Hematopoietic multipotent progenitor cell treated with erythropoietin and hydrocortisone succinate and interleukin-3 and kit ligand, for 4 days (in vitro differentiated cells): ENCODE data around the gene PCMTD2.
A peak's percentile ranks its signal among the peaks of the same experiment; 100 is the strongest.
"Not testable (repeated sequence)": the region's sequence is repeated elsewhere in the genome, so short reads cannot be mapped to it uniquely, and the experiment has no call there.

ENCODE experiments used
- DNase-seq: peaks from one replicate; pipeline ENCODE4 v3.0.0-alpha.2; 2015

Gene PCMTD2

DNA sequence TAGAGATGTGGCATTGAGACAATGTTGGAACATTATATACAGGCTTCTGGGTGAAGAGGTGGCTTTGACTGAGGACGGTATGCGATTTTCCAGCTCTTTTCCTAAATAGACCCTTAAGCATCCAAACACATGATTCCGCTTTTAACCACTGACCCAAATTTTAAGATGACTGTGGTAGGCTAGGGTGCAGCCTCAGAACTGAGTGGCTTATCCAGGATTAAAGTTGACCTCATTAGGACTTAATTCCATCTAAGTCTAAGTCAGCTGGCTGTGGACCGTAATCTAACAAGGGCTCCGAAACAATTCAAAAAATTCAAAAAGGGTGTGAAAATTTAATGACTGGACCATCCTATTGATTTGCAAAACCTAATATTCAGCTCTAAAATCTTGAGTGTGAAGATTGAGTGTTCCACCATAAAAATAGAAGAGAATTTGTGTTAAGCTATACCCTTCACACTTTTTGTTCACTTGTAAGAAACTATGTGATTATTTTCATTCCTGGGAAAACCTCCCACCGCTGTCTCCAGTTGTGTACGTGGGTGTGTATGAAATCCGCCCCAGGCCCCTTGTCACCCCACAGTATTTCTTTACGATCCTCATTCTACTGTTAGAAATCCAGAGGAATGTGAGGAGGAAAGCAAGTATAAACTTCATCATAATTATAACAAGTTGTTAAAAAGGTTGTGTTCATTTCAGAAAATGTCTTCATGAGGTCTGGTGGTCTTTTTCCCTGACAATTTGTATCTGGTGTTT, 2.7 kb downstream of the PCMTD2 start:
- no peak for DNase-seq

DNA sequence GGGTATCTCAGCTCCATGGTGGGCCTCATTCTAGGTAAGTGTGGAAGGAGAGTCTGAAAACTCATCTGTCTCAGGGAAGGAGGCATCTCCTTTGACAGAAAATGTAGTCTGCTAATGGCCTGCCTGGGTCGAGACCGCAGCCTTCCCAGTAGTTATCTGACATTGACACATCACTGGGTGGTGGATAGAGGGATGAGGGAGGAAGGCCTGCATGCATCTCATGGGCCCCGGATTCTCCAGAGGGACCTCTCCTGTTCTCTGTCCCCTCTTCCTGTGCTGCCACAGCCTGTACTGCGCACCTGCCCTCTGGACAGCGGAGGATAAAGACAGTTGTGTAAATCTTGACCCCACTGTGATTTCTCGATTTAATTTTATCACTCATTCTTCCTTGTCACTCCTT, 4.7 kb downstream of the PCMTD2 start:
- DNase-seq: no peak

GRCh38 chr20:64261138-64261537, 5.6 kb downstream of the PCMTD2 start:
- DNase-seq: no peak

- DNase-seq: no peak
These were observed 8.5 kb downstream of the PCMTD2 start for GRCh38 chr20:64264091-64264490.

- DNase-seq: no peak
These were observed 9.7 kb downstream of the PCMTD2 start for GRCh38 chr20:64265201-64265600.

DNA sequence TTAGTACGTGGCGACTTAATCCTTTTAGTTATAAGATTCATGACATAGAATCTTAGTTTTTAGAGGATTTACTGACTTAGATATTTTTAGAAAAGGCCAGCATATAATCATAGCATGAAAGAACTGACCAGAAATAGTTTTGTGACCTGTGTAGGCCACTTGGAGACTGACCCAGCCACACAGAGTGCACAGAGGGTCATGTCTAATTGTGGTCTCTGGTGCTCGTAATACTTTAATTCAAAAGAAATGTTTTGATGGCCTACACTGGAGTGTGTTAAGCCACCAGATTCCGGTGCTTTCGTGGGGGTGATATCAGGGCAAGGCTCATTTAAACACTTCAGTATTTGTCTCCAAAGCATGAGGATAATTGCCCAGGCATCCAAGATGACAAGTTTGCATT, 11.4 kb downstream of the PCMTD2 start:
- no peak for DNase-seq

GRCh38 chr20:64268174-64268573, 12.6 kb downstream of the PCMTD2 start:
- DNase-seq: no peak

DNA sequence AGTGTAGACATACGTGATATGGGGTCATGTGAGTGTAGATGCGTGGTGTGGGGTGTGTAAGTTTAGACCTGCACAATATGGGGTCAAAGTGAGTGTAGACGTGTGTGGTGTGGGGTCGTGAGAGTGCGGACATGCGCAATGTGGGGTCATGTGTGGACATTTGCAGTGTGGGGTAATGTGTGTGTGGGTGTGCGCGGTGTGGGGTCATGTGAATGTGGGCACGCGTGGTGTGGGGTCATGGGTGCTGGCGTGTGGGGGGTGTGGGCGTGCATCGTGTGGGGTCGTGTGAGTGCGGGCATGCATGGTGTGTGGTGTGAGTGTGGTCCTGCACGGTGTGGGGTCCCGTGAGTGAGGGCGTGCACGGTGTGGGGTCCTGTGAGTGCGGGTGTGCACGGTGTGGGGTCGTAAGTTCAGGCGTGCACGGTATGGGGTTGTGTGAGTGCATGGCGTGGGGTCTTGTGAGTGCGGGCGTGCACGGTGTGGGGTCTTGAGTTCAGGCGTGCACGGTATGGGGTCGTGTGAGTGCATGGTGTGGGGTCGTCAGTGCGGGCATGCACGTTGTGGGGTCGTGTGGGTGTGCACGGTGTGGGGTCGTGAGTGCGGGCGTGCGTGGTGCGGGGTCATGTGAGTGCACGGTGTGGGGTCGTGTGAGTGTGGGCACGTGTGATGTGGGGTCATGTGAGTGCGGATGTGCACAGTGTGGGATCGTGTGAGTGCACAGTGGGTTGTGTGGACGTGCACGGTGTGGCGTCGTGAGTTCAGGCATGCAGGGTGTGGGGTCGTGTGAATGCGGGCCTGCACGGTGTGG, 14.3 kb downstream of the PCMTD2 start:
- DNase-seq: no peak

- DNase-seq: no peak
These were observed 16.1 kb downstream of the PCMTD2 start for GRCh38 chr20:64271636-64272035.

DNA sequence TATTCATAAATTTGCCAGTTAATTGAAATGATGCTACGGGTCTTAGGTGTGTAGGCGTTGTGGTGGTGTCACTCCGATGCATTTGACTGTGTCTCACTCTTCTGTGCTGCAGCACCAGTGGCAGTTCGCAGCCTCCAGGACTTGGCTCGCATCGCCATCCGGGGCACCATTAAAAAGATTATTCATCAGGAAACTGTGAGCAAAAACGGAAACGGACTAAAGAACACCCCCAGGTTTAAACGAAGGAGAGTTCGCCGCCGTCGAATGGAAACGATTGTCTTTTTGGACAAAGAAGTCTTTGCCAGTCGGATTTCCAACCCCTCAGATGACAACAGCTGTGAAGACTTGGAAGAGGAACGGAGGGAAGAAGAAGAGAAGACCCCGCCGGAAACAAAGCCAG, 17.6 kb downstream of the PCMTD2 start:
- DNase-seq: no peak

- no peak for DNase-seq
These were observed 21.3 kb downstream of the PCMTD2 start for GRCh38 chr20:64276817-64277216.

GRCh38 chr20:64277571-64278316, 22.2 kb downstream of the PCMTD2 start:
- DNase-seq: no peak

- no peak for DNase-seq
These were observed 22.8 kb downstream of the PCMTD2 start for GRCh38 chr20:64278317-64278681.

DNA sequence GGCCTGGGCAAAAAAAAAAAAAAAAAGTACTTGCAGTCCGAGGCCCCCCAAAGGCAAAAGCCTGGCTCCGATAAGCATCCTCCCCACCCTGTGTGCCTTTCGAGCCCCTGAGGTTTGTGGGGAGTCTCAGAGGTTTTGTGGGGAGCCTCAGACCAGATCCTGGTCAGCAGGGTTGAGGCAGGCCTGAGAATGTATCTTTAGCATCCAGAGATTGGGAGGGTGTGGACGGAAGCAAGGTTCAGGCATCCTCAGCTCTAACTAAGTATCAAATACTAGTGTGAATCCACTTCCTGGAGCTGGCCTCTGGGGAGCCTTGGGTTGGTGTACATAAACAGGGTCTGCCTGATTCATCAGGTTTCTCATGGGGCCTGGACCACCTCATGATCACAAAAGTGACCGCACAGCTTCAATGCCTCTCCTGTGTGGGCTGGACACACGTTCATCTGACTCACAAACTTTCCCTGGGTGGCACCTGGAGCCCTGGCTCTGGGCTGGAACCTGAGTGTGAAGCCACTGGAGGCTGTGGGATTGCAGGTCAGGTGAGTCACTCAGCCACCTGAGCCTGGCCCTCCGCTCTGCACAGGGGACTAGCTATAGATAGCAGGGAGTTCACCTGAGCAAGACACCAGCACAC, 24.4 kb downstream of the PCMTD2 start:
- no peak for DNase-seq

GRCh38 chr20:64280460-64280843, 24.9 kb downstream of the PCMTD2 start:
- no peak for DNase-seq

DNA sequence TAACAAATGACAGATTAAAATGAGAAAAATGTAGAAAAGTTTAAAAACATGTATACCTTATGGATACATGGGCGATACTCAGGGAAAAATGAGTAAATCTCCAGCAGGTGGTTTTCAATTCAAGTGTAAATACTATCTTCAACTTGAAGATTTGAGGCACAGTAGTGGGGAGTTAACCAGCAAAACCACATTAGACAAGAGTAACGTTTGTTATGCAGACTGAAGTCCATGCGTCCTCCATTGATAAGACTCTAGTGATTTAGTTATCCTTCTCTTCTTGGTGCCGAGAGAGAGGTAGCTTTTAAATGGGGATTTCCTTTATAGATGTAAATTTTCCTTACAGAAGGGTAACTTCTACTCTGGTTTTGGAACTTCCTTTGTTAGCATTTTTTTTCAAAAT, 28.1 kb downstream of the PCMTD2 start:
- DNase-seq: peak; percentile 17

GRCh38 chr20:64285579-64286446, 30.3 kb downstream of the PCMTD2 start:
- DNase-seq: peak; percentile 78

GRCh38 chr20:64286447-64287263, 31.1 kb downstream of the PCMTD2 start:
- DNase-seq: not testable (repeated sequence)

- not testable (repeated sequence) for DNase-seq
These were observed 31.7 kb downstream of the PCMTD2 start for GRCh38 chr20:64287264-64287590.

DNA sequence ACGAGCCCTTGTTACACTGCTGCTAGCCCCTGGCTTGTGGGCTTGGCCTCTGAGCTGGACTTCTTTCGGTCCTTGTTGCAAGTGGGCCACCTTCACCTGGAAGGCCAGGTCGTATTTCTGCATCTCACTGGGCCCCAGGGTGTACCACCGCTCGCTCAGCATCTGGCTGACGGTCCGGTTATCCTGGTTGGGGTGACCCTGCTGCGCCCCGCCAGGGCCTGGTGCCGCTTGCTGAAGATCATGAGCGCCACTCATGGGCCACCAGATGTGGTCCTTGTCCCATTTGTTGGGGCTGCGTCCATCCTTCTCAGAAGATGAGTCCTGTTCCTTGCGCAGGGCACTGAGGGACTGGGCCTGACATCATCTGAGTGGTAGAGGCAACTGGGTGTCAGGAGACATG, 36.6 kb downstream of the PCMTD2 start:
- DNase-seq: not testable (repeated sequence)

DNA sequence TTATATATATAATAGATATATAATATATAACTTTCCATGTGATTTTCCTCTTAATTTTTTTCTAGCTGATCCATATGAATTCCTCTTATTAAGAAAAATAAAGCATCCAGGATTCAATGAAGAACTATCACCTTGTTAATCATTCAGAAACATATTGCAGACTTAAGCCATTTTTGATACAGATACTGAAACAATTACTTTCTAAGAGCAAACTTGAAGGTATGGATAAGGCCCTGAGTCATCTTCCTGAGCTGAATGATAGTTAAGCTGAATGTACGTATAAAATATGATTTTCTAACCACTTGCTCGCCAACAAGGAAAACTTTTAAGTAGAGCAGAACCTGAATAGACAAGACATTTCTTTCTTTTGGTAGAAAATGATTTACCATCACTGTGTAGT, 47.5 kb downstream of the PCMTD2 start:
- DNase-seq: not testable (repeated sequence)
